Esophagus (tissue), 2 donors: ENCODE measurements around the gene CDKAL1. TPM values are rescaled to one million over a fixed set of nuclear protein-coding genes. Genes with fewer than 3 reads are reported as not detected.

Experiments used
- H3K27ac ChIP-seq, 2 donors: one replicate each; pipeline ENCODE4 v1.5.1; 2013; ENCODE audit warnings: low read depth in 2 of 2, mild to moderate bottlenecking in 2 of 2, inconsistent platforms in 1 of 2, low read length in 1 of 2, moderate library complexity in 1 of 2
- H3K27me3 ChIP-seq, 2 donors: one replicate each; pipeline ENCODE4 v1.6.1; 2013; ENCODE audit warnings: low read length in 2 of 2, control low read depth in 1 of 2, mild to moderate bottlenecking in 1 of 2; ENCODE audit not compliant: insufficient read depth in 2 of 2, control insufficient read depth in 1 of 2
- H3K36me3 ChIP-seq, 2 donors: one replicate each; pipeline ENCODE4 v1.6.1; 2013; ENCODE audit warnings: low read length in 1 of 2; ENCODE audit not compliant: control insufficient read depth in 2 of 2, insufficient read depth in 2 of 2
- H3K4me1 ChIP-seq, 2 donors: one replicate each; pipeline ENCODE4 v1.6.1; 2013; ENCODE audit warnings: low read length in 1 of 2; ENCODE audit not compliant: control insufficient read depth in 2 of 2, insufficient read depth in 2 of 2
- H3K4me3 ChIP-seq, 2 donors: one replicate each; pipeline ENCODE4 v1.5.1; 2013; ENCODE audit warnings: low read length in 2 of 2, mild to moderate bottlenecking in 2 of 2, low read depth in 1 of 2, moderate library complexity in 1 of 2
- H3K9me3 ChIP-seq, 2 donors: one replicate each; pipeline ENCODE4 v1.6.1; 2013; ENCODE audit warnings: mild to moderate bottlenecking in 2 of 2, low read depth in 1 of 2, low read length in 1 of 2, moderate library complexity in 1 of 2; ENCODE audit not compliant: control insufficient read depth in 2 of 2, insufficient read depth in 1 of 2
- WGBS, 2 donors: extraction: QIAGEN DNeasy Blood & Tissue Kit; methylation state at CpG; one replicate each; pipeline ENCODE4 v1.1.7; 2013; 5-methylcytosine and 5-hydroxymethylcytosine counted together
- polyA plus RNA-seq, 2 donors: library from polyadenylated mRNA; stranded (reverse); fragments of 200-250 nt; gene quantifications; one replicate each; pipeline ENCODE4 v1.2.3, GENCODE V29; 2013
- donor health status: healthy with polysubstance abuse.
- donor health status: Bipolar disorder and iron deficiency.

Gene CDKAL1
- polyA plus RNA-seq, 2 donors: 3.5 TPM

- no peaks in the 10 kb centered on the region for H3K36me3 ChIP-seq
- H3K9me3 ChIP-seq: no peaks in the 10 kb centered on the region
- 96% methylated on average over 2 of the region's 2 CpGs for WGBS, 2 donors
- H3K4me3 ChIP-seq: no peak overlapping the region
- H3K27ac ChIP-seq: no peak overlapping the region
- no peaks in the 10 kb centered on the region for H3K4me1 ChIP-seq
- H3K27me3 ChIP-seq: no peaks in the 10 kb centered on the region
Observed at GRCh38 chr6:20885076-20885475, 350.8 kb downstream of the CDKAL1 start.

- Histone ChIP-seq H3K27ac (no peak overlapping the region), H3K27me3 (no peaks in the 10 kb centered on the region), H3K4me1 (no peaks in the 10 kb centered on the region), H3K4me3 (no peak overlapping the region), H3K36me3 (no peaks in the 10 kb centered on the region), H3K9me3 (no peaks in the 10 kb centered on the region)
- 89% methylated on average over 6 of the region's 6 CpGs for WGBS, 2 donors
Observed at GRCh38 chr6:20891161-20891560, 356.9 kb downstream of the CDKAL1 start.

DNA sequence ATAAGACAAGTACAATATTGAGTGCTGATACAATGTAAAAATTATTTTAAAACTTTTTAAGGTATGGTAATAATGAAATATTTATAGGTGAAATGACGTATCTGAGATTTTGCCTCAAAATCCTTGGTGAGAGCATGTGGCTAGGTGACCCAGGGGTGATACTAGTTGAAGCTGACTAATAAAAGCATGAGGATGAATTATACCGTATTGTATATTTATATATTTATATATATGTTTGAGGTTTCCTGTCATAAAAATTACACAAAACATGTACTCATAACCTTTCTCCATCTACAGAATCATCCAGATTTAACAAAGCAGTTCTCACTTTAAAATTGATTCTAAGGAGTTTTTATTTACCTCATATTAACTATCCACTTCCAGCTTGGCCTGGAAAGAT is 358.1 kb downstream of the CDKAL1 start:
- Histone ChIP-seq H3K4me3 (no peak overlapping the region), H3K36me3 (no peaks in the 10 kb centered on the region), H3K27ac (no peak overlapping the region), H3K4me1 (no peaks in the 10 kb centered on the region), H3K27me3 (no peaks in the 10 kb centered on the region), H3K9me3 (no peaks in the 10 kb centered on the region)
- 83% methylated on average over 2 of the region's 2 CpGs for WGBS, 2 donors

GRCh38 chr6:20893412-20893811 is 359.2 kb downstream of the CDKAL1 start:
- Histone ChIP-seq H3K36me3 (no peaks in the 10 kb centered on the region), H3K27me3 (no peaks in the 10 kb centered on the region), H3K4me1 (no peaks in the 10 kb centered on the region), H3K27ac (no peak overlapping the region), H3K9me3 (no peaks in the 10 kb centered on the region), H3K4me3 (no peak overlapping the region)

- Histone ChIP-seq H3K4me3 (no peak overlapping the region), H3K27me3 (no peaks in the 10 kb centered on the region), H3K36me3 (no peaks in the 10 kb centered on the region), H3K27ac (no peak overlapping the region), H3K9me3 (no peaks in the 10 kb centered on the region), H3K4me1 (no peaks in the 10 kb centered on the region)
- WGBS, 2 donors: 95 to 96% methylated on average over 7 of the region's 7 CpGs
Observed at GRCh38 chr6:20900389-20901160, 366.3 kb downstream of the CDKAL1 start.

DNA sequence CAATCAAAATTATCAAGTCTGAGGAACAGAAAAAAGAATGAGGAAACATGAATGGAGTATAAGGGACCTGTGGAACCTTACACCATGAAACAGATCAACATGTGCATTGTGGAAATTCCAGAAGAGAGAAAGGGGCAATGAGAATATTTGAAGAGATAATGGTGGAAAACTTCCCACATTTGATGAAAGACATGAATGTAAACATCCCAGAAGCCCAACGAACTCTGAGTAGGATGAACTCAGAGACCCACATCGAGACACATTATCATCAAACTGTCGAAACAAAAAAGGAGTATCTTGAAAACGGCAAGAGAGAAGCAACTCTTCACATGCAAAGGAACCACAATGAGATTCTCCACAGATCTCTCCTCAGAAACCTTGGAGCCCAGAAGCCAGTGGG is 371.1 kb downstream of the CDKAL1 start:
- no peak overlapping the region for H3K27ac ChIP-seq
- H3K9me3 ChIP-seq: no peaks in the 10 kb centered on the region
- no peaks in the 10 kb centered on the region for H3K27me3 ChIP-seq
- WGBS, 2 donors: 82 to 94% methylated on average over 4 of the region's 4 CpGs
- H3K4me1 ChIP-seq: no peaks in the 10 kb centered on the region
- H3K4me3 ChIP-seq: no peak overlapping the region
- H3K36me3 ChIP-seq: no peaks in the 10 kb centered on the region

- Histone ChIP-seq H3K4me3 (no peak overlapping the region), H3K4me1 (no peaks in the 10 kb centered on the region), H3K27ac (no peak overlapping the region), H3K9me3 (no peaks in the 10 kb centered on the region), H3K36me3 (no peaks in the 10 kb centered on the region), H3K27me3 (no peaks in the 10 kb centered on the region)
- 75 to 83% methylated on average over 4 of the region's 4 CpGs for WGBS, 2 donors
Observed at GRCh38 chr6:20906945-20907344, 372.7 kb downstream of the CDKAL1 start.

GRCh38 chr6:20907486-20908071 is 373.3 kb downstream of the CDKAL1 start:
- no peaks in the 10 kb centered on the region for H3K27me3 ChIP-seq
- H3K4me1 ChIP-seq: no peaks in the 10 kb centered on the region
- H3K9me3 ChIP-seq: no peaks in the 10 kb centered on the region
- H3K27ac ChIP-seq: no peak overlapping the region
- no peaks in the 10 kb centered on the region for H3K36me3 ChIP-seq
- H3K4me3 ChIP-seq: no peak overlapping the region
- 85 to 87% methylated on average over 7 of the region's 7 CpGs for WGBS, 2 donors

DNA sequence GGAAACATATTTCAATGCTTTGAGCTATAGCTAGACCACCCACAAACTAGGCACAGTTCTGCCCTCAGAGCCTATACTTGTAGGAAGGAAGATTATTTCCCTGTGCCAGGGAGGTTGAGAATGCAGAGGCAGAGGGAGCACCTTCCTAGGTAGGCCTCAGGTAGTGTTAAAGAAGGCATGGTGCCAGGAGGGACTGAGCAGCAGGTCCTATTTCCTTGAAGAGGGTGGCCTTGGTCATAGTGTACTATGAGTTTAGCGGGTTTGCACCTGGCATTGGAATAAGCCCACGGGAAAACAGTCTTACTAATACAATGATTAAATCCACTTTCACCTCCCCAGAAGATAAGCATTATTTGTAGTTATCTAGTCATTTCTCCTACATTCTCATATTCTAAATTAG is 375.4 kb downstream of the CDKAL1 start:
- H3K4me1 ChIP-seq: no peaks in the 10 kb centered on the region
- H3K27ac ChIP-seq: no peak overlapping the region
- no peaks in the 10 kb centered on the region for H3K36me3 ChIP-seq
- peaks cover 0 to 3% of the 10 kb centered on the region in 2 donors for H3K9me3 ChIP-seq
- H3K4me3 ChIP-seq: no peak overlapping the region
- no peaks in the 10 kb centered on the region for H3K27me3 ChIP-seq
- 79 to 91% methylated on average over 2 of the region's 2 CpGs for WGBS, 2 donors

- H3K4me1 ChIP-seq: no peaks in the 10 kb centered on the region
- H3K36me3 ChIP-seq: no peaks in the 10 kb centered on the region
- no peak overlapping the region for H3K27ac ChIP-seq
- peaks cover 0 to 3% of the 10 kb centered on the region in 2 donors for H3K9me3 ChIP-seq
- H3K27me3 ChIP-seq: no peaks in the 10 kb centered on the region
- H3K4me3 ChIP-seq: no peak overlapping the region
- WGBS, 2 donors: 61 to 68% methylated on average over 1 of the region's 1 CpG
Observed at GRCh38 chr6:20911712-20912111, 377.5 kb downstream of the CDKAL1 start.
